DMS153 (cell line): ENCODE results near the gene TDO2.

Experiments
- DNase-seq: peaks from one replicate; lab custom pipeline; 2025; lab: John Stamatoyannopoulos, UW

Gene TDO2

DNA sequence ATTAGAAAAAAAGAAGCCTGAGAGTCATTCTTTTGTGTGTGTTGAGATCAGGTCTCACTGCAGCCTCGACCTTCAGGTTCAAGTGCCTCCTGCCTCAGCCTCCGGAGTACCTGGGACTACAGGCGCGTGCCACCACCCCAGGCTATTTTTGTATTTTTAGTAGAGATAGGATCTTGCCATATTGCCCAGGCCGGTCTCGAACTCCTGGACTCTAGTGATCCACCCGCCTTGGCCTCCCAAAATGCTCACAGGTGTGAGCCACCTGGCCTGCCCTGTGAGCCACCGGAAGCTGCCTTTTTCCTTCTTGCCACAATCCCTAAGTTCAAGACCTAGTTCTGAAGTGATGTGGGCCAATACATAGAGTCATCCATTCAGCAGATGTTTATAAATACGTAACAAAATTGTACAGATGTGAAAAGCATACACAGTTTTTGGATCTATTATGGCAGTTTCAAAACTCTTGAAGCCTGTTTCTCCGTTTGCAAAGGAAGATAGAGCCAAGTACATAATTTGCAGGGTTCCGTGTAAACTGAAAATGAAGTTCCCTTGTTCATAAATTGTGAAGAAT is 50.7 kb downstream of the TDO2 start:
- no peak for DNase-seq

- no peak for DNase-seq
These were observed 51.4 kb downstream of the TDO2 start for GRCh38 chr4:155954939-155955338.

GRCh38 chr4:155956461-155956860 is 53.0 kb downstream of the TDO2 start:
- DNase-seq, result no peak

DNA sequence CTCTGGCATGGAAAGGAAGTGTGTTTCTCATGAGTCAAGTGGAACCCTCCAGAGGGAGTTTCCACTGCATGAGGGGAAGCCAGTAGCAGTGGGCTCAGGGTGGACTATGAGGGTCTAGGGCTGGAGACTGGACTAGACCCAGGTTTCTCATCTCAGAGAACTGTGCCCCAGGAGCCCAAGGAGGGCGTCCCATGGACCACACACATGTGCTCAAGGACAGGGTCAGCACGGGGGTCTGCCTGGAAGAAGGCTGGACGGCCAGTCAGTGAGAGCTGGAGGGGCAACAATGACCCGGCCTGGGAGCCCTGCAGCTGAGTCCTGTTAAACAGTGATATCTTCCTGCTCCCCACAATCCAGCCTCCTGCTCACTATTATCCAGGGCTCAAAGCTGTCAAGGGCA is 55.9 kb downstream of the TDO2 start:
- no peak for DNase-seq

- no peak for DNase-seq
These were observed 57.0 kb downstream of the TDO2 start for GRCh38 chr4:155960522-155960921.

GRCh38 chr4:155961575-155961974 is 58.1 kb downstream of the TDO2 start:
- DNase-seq, result no peak

DNA sequence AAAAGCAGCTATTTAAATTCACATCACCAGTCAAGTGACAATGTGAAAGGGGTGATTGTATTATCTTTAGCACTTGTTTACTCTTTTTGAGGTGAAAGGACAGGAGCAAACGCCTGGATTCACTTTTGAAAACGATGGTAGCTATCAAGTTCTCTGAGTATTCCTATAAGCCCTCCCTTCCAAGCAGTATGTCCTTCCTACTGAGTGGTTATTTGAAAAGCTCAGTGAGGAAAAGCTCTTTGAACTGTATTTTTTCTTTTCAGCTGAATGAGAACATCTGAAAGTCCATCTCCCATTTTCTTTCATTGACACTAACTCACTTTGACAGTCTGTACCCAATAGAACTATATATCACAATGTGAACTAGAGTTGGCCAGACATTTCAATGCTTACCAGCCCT is 59.3 kb downstream of the TDO2 start:
- no peak for DNase-seq

DNA sequence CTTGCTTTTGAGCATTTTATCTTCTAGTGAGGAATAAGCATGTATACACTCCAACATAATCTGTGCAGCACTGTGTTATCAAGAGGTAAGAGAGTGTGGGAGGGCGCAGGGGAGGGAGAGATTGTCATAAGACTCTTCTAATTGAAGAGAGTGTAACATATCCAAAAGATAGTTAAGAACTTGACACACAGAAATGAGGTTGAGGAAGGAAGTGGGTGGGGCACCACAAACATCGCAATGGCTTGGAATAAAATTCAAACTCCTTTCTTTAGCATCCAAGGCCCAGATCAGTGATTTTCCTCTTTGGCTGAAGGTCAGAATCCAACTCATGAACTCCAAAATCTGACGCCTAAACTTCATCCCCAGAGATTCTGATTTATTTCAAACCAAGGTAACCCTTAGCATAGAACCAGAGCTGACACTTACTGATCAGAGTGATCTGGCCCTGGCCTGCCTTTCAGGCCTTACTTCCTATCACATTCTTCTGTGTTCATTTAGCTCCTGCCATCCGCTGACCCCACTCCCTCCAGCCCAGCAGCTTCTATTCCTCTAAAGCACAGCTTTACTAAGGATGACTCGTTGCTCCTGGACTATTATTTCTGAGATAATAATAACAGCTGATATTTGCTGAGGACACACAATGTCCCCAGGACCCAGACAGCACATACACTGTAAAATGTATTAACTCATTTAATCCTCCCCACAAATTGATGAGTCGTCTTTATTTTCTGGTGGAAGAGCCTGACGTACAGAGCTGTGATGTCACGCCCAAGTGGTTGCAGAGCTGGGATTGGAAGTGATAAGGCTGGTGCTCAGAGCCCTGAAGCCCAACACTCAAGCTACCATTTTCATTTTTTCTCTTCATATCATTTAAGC is 60.8 kb downstream of the TDO2 start:
- no peak for DNase-seq

DNA sequence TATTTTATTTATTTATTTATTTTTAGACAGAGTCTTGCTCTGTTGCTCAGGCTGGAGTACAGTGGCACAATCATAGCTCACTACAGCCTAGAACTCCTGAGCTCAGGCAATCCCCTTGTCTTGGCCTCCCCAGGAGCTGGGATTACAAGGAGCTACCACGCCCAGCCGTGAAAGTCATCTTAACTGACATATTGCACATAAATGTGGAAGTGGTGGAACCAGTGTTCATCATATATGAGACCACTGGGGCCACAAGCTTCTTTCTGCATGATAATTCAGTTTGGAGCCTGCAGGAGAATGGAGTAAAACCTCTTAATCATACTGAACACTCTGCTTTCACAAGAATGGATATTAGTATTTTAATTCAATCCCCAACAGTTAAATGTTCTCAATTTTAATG is 62.7 kb downstream of the TDO2 start:
- DNase-seq, result no peak

DNA sequence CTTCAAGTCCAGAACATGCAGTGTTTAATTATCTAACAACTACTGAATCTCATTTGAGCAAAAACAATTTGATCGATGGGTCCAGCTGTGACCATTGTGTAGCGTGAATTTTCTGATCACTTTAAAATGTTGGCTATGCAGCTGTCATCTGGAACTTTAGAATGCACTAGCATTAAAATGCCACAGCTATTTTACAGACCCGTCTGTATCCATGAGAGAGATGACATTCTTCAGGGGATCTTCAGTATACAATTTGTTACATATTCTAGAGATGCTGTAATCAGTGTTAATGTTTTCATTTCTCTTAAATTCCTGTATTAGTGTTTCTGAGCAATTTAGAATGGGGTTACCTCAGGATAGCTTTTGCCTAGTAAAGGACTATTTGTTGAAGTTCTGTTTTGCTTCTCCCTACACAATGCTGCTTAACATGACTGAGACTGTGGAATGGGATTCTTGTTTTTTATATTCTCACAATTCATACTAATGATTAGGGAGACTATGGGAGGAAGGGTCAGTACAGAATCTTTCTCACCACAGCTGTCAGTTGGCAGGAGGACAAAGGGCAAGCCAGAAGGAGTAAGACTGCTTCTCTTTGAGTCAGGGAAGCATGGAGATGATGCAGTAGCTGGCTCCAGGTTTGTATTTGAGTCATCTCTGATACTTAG is 63.4 kb downstream of the TDO2 start:
- no peak for DNase-seq
